OCI-M2 (cell line): Measurements from ENCODE around the gene RBFOX2.
"Not testable (repeated sequence)": the region's sequence is repeated elsewhere in the genome, so short reads cannot be mapped to it uniquely, and the experiment has no call there.

Source experiments
- DNase-seq: peaks from one replicate; lab custom pipeline; 2025; ENCODE audit not compliant: unreplicated experiment; lab: John Stamatoyannopoulos, UW

Gene RBFOX2

DNA sequence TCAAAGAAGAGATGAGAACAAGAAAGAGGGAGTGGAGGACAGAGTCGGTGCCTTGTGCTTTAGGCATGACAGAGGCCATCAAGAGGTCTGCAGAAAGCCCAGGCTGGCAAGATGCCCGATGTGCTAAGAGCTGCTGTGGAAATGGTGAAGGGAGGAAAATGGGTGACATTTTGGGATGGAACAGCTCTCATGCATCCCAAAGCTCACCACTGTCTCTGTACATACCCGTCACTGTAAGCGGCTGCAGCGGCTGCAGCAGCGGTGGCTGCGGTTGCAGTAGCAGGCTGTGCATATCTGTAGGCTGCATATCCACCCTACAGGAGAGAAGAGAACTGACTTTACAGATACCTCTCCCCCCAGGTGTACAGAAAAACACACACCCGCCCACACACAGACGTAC is 282.4 kb downstream of the RBFOX2 start:
- no peak for DNase-seq

DNA sequence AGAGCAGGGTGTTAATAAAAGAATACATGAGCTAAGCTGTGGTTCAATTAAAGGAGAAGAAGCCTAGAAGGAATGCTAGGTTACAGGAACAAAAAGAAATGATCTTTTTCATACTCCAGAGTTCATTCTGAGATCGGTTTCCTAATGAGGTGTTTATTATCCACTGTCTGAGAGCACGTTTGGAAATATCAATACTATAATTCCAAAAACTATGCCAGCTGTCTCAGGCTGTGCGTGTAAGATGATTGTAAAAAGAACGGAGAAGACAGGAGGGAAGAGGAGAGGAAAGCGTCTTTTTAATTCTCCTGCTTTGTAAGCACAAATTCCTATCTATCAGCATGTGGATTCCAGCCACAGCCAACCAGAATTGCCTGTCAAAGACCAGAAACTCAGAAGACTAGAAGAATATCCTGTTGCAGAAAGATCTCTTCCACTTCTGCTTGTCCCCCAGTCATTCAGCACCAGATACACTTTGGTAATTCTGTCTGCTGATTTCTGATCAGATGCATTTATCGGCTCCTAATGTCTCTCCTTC is 285.2 kb downstream of the RBFOX2 start:
- no peak for DNase-seq

DNA sequence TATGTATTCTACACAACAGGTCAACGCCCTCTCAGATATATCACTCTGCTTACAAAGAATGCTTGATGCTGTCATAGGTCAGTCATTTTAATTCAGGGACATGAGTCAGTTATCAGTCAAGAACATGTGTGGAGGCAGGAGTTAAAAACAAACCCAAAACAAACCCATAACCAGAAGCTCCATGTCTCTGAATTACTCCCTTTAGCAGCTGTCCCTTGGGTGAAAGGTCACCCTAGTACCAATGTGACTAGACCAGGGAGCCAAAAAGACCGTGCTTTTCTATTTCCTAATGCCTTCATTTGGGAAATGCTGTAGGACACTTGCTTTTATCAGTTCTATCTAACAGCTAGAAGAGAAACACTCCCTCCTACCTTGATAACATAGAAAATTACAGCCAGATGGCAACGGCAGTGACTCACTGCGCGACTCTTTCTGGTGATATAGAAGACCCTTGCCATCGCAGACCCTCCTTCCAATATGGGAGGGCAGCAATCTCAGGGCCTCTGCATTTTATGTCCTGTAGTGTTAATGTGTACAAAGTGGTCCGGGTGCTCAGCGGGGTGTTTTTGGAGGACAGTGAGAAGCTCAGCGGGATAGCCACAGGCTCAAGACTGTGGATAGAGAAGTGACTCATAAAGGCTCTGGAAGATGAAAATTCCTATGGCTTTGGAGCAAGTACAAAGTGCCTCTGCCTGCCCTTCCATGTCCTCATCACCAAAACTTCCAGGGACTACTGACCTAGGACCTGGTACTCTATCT is 286.1 kb downstream of the RBFOX2 start:
- peak; percentile 42 for DNase-seq

DNA sequence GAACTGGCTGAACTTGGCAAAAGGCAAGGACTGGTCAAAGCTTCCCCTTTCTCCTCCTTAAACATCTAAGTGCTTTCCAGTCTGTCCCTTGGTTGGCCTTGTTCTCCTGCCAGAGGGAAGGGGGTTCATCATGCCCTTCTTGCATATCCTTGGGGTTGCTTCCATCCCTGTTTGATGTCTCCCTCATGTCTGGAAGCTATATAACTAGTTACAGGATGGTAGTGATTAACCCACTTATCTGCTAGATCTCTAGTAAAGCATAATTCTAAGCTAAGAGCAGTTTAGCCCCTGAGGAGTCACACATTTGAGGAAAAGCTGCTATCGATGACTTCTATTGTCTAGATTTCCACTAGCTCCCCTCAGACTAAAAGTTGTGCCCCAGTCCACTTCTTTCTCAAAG is 288.0 kb downstream of the RBFOX2 start:
- DNase-seq, result no peak

DNA sequence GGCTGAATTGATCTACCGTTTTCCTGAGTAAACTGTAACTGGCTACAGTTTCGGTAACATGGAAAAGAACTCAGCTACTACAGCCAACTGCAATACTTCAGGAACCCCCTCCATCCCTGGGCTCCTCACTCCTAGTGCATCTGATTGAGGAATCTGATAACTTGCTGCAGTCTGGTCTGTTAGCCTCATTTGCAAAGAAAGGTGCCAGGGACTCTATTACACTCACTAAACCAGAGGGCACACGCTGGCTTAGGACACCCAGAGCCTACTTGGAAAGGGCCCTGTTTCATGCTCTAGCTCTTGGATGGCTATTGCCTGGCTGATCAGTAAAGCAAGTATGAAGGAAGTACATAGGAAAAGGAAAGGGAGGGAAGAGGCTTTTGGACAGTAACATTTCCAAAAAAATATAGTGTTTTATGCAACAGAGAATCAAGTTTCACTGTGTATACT is 288.7 kb downstream of the RBFOX2 start:
- no peak for DNase-seq

DNA sequence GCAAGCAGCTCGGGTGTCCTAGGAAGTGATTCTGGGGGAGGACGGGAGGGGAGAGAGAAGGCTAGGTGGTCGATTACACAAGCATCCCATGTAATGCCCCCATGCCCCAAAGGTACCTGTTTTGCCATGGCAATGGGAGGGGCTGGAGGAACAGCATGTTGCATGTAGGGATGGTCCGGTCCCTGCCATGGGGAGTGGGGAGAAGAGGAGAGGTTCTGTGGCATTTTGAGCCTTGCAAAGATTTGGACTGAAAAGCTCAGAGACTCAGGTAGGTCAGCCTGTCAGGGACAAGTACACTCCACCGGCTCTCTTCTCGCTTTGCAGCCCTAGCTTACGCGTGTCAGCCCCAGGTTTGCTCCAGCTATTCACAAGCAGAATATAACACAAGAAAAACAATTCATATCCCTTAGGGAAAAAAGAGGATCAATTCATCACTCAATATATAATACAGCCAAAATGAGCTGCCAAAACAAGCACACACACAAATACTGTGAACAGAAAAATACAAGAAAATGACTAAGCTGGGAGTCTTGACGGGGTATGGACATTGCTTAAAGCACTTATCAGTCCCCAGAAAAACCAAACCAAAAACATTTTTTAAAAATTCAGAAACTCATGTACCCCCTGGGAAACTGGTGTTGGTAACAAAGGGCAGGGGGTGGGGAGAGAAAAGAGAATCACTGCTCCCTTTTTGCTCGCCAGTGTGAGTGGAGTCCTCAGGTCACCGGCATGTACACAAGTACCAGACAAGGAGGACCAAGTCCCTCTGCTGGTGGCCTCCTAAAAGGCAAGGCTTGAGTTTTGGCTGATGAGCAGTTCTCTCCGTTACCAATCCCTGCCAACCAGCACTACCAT is 289.3 kb downstream of the RBFOX2 start:
- no peak for DNase-seq

DNA sequence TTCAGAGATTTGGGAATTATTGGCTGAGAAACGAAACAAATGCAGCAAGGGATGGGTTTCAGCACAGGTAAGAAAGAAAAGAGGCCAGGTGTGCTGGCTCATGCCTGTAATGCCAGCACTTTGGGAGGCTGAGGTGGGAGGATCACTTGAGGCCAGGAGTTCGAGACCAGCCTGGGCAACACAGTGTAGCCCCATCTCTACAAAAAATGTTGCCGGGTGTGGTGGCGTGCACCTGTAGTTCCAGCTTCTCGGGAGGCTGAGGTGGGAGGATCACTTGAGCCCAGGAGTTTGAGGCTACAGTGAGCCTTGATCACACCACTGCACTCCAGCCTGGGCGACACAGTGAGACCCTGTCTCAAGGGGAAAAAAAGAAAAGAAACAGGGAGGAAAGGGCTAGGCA is 290.7 kb downstream of the RBFOX2 start:
- not testable (repeated sequence) for DNase-seq

DNA sequence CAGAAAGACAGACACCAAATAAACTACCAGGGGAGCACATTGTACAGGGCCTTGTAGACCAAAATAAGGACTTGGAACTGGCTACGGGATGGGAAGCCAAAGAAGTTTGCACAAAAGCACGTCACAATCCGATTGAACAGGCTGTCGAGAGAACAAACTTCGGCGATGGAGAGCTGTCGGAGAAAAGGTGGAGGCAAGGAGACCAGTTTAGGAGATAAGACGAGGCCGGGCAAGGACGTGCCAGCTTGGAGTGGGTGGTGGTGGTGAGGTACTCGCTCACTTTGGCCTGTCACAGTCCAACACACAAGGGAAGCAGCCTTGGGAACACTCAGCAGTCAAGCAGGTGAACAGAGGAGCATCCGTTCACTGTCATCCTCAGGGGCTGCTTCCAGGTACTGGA is 291.9 kb downstream of the RBFOX2 start:
- no peak for DNase-seq

DNA sequence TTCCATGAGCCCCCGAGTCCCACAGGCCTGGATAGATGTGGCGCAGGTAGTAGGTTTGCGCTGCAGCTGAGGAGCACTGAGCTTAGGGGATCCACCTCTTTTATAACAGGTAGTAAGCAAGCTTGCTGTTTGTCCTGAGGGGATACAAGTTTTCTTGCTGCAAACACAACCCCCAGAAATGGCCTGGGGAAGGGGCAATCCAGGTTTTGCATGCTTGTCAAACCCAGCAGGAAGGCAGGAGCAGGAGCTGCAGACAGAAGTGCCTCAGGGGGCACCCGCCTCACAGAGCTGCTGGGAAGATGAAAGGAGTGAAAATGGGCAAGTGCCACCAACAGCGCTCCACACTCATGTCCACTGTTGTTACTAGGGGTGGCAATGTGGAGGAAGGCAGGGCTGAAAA is 292.5 kb downstream of the RBFOX2 start:
- no peak for DNase-seq

DNA sequence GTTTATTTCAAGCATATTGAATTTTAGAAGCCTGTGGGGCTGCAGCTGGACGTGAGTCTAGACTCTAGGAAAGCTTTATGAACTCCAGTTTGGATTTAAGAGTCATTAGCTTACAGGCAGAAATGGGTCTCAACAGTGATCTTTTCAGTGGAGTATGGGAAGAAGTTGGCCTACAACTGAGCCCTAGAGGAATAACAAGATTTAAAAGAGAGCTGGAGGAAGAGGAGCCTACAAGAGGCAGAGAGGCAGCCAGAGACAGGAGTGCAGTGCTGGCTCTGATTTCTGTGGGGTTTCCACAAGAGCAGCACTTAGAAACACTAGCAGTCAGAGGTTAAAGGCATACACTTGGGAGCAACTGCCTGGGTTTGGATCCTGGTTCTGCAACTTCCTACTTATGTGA is 293.1 kb downstream of the RBFOX2 start:
- no peak for DNase-seq

DNA sequence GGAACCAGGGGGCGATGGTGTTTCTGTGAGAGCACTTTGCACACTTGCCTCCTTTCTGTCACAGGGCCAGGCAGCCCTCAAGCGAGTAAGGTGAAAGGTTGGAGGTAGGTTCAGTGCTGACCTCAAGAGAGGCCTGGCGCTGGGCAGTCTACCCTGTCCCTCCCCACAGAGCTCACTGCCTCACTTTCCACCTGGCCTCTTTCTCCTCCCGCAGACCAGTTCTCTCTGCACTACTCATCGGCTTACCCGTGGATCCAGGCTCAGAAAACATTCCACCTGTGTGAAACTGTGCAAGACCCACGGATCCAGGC is 294.2 kb downstream of the RBFOX2 start:
- DNase-seq, result no peak

DNA sequence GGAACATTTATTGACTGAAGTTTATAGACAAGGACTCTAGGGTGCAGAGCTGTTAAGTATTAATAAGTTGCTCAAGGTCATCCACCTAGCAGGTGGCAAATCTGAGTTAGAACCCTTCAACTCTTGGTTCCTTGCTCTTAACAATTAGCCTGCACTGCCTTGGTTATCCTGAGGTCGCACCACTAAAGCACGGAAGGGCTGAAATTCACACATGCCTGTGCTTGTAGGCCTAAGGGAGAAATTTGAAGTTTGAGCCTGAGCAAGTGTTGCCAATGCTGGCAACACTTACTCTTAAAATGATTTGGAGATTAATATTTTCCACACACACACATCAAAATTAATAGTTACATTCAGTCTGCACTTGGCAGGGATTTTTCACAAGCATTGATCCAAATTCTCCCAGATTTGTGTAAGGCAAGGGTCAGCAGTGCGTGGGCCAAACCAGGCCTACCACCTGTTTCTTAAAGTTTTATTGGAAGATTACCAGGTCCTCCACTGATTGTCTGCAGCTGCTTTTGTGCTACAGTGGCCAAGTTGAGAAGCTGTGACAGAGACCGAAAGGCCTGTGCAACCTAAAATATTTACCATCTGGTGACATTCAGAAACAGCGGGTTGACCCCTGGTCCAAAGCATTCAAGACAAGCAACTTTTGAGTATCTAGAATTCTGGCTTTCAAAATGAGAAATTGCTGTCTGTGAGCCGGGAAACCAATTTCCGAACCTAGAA is 294.7 kb downstream of the RBFOX2 start:
- DNase-seq, result no peak

DNA sequence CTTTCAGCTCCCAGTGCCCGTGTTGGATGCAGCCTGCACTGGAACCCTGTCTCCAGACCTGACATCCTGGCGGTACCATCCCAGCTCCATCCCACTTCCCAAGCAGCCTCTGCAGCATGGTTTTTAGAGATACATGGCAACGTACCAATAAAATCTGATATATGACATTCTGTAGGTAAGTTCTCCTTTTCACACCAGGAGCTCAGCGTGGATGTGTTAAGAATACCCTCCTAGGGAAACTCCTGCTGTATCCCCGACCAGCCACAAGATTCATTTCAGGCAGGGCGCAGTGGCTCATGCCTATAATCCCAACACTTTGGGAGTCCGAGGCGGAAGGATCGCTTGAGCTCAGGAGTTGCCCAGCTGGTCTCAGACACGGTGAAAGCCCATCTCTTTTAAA is 295.6 kb downstream of the RBFOX2 start:
- DNase-seq, result no peak

DNA sequence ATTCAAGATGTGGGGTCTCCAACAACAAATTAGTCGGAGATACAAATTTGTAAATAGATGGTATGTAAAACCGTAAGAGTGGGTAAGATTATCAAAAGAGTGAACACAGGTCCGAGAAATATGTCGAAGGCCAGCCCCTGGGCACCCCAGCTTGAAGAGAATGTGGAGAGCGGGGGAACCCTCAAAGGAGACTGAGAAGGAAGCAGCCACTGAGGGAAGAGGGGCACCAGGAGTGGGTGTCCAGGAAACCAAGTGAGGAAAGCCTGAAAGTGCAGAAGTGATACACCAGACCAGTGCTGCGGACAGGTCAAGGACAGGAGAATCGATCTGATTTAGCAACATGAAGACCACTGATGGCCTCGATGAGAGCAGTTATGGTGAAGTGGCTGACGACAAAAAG is 296.5 kb downstream of the RBFOX2 start:
- no peak for DNase-seq

DNA sequence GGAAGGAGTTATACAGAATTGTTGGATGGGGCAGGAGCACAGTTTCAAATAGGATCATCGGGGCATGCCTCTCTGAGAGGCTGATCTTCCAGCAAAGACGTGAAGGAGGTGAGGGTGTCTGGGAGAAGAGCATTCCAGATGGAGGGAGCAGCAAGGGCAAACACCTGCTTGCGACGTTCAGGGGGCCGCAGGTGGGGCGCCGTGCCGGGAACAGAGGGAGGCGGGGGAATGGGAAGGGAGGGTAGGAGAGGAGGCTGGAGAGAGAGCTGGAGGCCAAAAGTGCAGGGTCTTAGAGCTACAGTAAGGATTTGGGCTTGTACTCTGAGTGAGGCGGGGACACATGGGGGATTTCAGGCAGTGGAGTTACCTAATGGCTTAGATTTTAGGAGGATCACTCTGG is 297.3 kb downstream of the RBFOX2 start:
- no peak for DNase-seq

DNA sequence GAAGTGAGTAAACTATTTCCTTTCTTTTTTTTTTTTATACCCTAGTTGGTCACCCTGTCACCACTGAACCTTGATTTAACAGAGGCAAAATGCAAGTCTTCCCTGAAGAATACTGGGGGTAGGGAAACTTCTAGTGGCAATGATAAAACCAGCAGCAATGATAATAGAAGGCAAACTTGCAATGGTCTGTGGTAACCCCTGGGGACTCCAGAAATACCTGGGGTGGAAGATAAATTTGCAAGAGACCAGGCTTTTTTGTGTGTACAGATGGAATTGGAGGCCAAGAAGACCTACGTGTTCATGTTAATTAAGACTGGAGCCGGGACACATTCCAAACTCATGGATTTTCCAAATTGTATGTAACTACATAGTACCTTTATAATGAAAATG is 299.3 kb downstream of the RBFOX2 start:
- no peak for DNase-seq

DNA sequence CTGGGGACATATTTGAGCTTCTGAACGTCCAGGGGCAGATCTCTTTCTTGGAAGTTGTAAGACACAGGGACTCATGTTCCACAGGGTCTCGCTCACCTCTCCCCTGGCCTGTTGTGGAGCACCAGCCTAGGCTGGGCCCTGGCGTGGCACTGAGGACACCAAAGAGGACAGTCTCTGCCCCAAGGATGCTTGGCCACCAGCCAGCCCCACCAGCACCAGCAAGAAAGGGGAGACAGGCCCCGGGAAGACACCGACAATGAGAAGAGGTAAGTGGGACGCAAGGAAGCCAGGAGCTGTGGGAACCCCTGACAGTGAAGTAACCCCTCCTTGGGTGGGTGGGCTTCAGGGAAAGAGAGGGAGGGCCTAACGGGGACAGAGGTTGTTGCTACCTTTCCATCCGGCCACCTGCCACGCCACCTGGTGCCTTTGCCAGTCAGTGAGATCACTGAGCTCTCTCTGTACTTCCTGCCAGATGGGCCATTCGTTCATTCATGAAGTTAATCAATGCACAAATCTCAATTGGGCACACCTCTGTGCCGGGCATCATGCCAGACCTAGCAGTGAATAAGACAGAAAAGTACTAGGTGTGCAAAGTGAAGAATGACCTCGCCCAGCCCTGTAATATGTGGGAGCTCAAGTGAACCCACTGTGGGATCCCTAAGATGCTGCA is 299.9 kb downstream of the RBFOX2 start:
- DNase-seq, result no peak

DNA sequence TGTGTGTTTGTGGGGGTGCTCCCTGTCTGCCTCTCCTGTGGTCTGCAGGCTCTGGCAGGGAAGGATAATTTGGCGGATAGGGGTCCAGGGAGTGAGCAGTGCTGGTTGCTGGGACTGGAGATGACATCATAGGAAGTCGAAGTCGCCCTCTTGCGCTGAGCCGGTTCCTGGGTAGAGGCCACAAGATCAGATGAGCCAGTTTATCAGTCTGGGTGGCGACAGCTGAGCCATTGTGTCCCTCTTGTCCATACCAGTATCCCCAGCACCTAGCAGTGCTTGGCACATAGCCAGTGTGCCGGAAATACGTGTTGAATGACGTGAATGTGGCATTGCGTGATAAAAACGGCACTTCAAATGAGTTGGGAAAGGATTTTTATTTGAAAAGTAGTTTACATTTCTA is 301.2 kb downstream of the RBFOX2 start:
- DNase-seq, result no peak

DNA sequence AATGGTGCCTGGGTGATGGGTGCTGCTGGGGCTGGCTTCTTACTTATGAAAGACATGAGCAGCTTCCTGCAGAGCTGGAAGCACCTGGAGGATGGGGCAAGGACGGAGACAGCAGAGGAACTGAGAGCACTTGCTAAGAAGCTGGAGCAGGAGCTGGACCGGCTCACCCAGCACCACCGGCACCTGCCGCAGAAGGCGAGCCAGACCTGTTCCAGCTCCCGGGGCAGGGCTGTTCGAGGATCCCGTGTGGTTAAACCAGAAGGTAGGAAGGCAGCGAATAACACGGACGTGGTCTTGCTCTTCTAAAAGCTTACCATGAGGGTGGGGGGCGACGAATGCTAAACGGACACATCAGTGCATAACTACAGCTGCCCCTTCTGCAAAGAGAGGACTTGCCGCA is 301.7 kb downstream of the RBFOX2 start:
- no peak for DNase-seq

DNA sequence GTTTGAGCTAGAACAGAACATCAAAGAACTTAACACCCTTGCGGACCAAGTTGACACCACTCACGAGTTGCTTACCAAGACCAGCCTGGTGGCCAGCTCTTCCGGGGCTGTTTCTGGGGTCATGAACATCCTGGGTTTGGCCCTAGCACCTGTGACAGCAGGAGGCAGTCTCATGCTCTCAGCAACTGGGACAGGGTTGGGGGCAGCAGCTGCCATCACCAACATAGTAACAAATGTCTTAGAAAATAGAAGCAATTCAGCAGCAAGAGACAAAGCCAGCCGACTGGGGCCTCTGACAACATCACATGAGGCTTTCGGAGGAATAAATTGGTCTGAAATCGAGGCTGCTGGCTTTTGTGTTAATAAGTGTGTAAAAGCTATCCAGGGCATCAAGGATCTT is 302.2 kb downstream of the RBFOX2 start:
- no peak for DNase-seq

DNA sequence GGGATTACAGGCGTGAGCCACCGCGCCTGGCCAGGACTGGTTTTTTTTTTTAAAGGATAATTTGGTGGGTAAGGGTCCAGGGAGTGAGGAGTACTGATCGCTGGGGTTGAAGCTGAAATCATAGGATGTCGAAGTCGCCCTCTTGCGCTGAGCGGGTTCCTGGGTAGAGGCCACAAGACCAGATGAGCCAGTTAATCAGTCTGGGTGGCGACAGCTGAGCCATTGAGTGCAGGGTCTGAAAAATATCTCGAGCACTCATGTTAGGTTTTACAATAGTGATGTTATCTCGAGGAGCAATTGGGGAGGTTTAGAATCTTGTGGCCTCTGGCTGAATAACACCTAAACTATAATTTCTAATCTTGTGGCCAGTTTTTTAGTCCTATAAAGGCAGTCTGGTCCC is 303.1 kb downstream of the RBFOX2 start:
- no peak for DNase-seq
